HG03354 (cell line): ENCODE data around the gene SPATA31A7.
"Not testable (repeated sequence)": the region's sequence is repeated elsewhere in the genome, so short reads cannot be mapped to it uniquely, and the experiment has no call there.

Source experiments
- ATAC-seq: cut with Tn5 transposase; IDR thresholded peaks from one replicate; pipeline ENCODE4 v1.9.1; 2021; ENCODE audit warnings: mild to moderate bottlenecking; ENCODE audit not compliant: unreplicated experiment, poor library complexity, severe bottlenecking

SPATA31A7 gene

DNA sequence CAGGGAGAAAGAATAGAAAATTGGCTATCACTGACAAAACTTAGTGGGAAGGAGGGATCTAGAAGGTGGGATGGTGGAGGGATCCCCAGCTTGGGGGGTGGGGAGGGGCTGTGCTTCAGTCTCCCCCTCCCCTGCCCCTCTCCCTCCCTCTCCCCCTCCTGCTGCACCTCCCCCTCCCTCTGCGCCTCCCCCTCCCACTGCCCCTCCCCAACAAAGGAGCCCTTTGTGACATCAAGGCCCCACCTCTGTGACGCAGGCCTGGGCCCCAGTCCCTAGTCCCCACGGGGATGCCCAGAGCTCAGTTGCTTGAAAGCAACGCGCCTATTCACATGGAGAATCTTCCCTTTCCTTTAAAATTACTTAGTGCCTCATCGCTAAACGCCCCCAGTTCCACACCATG lies at the start of gene SPATA31A7:
Gene SPATA31A7, plus strand, starts transcription at position 301 of the 400 bp plus-strand sequence. Its CDS starts 29 bp downstream, at position 330.
- ATAC-seq: not testable (repeated sequence)

DNA sequence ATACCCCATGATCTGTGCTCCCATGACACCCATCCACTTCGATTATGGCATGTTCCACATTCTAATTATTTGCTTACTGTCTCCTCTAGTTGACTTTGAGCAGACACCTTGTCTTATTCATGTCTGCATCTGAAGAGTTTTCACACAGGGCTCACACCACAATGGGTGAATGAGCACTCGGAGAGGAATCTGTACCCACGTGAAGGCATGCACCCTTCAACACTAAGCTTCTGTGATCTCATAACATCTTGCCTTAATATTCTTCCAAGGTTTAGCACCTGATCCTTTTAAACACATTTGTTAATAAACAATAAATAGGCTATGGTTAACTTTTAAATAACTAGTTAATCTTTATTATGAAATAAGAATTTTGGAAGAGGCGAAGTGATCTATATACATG lies 36.6 kb downstream of the SPATA31A7 start:
- not testable (repeated sequence) for ATAC-seq
